Measurements from ENCODE around the gene FAM234B.
"Not testable (repeated sequence)": the region's sequence is repeated elsewhere in the genome, so short reads cannot be mapped to it uniquely, and the experiment has no call there.

Gene FAM234B

DNA sequence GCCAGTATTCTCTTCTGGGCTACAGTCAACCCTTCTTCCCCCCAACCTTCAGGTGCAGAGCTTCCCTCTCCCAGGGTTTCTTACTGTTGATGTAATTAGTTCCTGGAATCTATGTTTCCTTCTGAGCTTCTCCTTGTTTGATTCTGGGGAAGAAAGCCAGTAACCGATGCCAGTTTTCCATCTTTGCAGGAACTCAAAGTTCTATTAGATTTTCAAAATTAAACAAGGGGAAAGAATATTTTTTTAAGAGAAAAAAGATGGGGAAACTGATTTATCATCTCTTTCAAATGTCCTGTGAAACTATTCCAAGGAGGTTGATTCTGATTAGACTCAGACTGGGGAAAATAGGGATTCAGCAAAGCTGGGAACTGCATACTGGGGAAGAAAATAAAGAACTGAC, 17.9 kb upstream of the FAM234B start:
- Histone ChIP-seq H3K27me3 (ENCODE audit: control insufficient read depth, insufficient read depth, low read length) (no peaks in the 10 kb centered on the region), H3K9me3 (ENCODE audit: control insufficient read depth, insufficient read depth, low read depth, low read length) (no peaks in the 10 kb centered on the region), H3K36me3 (ENCODE audit: control insufficient read depth, insufficient read depth, low read length) (no peaks in the 10 kb centered on the region), H3K9ac (ENCODE audit: low read length) (no peak overlapping the region), H3K4me3 (ENCODE audit: low read depth, low read length) (no peak overlapping the region), H3K27ac (ENCODE audit: low read depth, low read length) (no peak overlapping the region), H3K4me1 (ENCODE audit: control insufficient read depth, insufficient read depth, low read length) (peaks cover 14% of the 10 kb centered on the region; the same call in 1 of the 2 replicates)

DNA sequence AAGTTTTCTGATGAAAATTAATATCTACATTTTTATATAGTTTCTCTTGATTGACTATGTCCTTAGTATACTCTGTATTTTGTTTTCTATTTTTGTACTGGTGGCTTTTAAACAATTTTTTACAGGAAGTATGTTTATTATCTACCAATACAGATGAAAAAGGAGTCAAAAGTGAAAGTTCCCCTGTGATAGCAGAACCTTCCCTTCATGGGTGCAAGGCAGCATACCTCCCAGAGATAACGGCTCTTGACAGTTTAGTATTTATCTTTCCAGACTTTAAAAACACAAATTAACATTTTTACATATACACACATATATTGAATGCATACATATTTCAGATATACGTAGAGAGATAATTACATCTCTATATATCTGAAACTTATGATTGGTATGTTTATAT, 17.1 kb upstream of the FAM234B start:
- peaks cover 14% of the 10 kb centered on the region; the same call in 1 of the 2 replicates for H3K4me1 ChIP-seq (ENCODE audit: control insufficient read depth, insufficient read depth, low read length)
- no peaks in the 10 kb centered on the region for H3K36me3 ChIP-seq (ENCODE audit: control insufficient read depth, insufficient read depth, low read length)
- H3K4me3 ChIP-seq (ENCODE audit: low read depth, low read length): no peak overlapping the region
- no peaks in the 10 kb centered on the region for H3K27me3 ChIP-seq (ENCODE audit: control insufficient read depth, insufficient read depth, low read length)
- H3K27ac ChIP-seq (ENCODE audit: low read depth, low read length): no peak overlapping the region
- no peaks in the 10 kb centered on the region for H3K9me3 ChIP-seq (ENCODE audit: control insufficient read depth, insufficient read depth, low read depth, low read length)
- H3K9ac ChIP-seq (ENCODE audit: low read length): no peak overlapping the region

DNA sequence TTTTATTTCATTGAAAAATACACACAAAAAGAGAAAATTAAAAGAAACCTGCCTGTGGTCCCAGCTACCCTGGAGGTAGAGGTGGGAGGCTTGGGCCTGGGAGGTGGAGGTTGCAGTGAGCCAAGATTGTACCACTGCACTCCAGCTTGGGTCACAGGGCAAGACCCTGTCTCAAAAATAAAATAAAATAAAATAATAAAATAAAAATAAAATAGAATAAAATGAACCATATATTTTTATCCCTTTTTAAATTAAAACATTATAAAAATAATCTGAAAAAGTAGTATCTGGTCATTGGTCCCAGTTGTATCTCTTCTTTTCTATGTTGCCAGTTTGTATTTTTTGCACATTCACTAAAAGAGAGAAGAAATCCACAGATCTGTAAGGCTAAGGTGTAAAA, 16.7 kb upstream of the FAM234B start:
- Histone ChIP-seq H3K27ac (ENCODE audit: low read depth, low read length) (no peak overlapping the region), H3K9ac (ENCODE audit: low read length) (no peak overlapping the region), H3K27me3 (ENCODE audit: control insufficient read depth, insufficient read depth, low read length) (no peaks in the 10 kb centered on the region), H3K4me3 (ENCODE audit: low read depth, low read length) (no peak overlapping the region), H3K36me3 (ENCODE audit: control insufficient read depth, insufficient read depth, low read length) (no peaks in the 10 kb centered on the region), H3K9me3 (ENCODE audit: control insufficient read depth, insufficient read depth, low read depth, low read length) (no peaks in the 10 kb centered on the region), H3K4me1 (ENCODE audit: control insufficient read depth, insufficient read depth, low read length) (peaks cover 14% of the 10 kb centered on the region; the same call in 1 of the 2 replicates)

GRCh38 chr12:13028825-13029570, 15.2 kb upstream of the FAM234B start:
- Histone ChIP-seq H3K4me1 (ENCODE audit: control insufficient read depth, insufficient read depth, low read length) (peaks cover 14% of the 10 kb centered on the region; the same call in 1 of the 2 replicates), H3K9me3 (ENCODE audit: control insufficient read depth, insufficient read depth, low read depth, low read length) (no peaks in the 10 kb centered on the region), H3K27ac (ENCODE audit: low read depth, low read length) (no peak overlapping the region), H3K36me3 (ENCODE audit: control insufficient read depth, insufficient read depth, low read length) (no peaks in the 10 kb centered on the region), H3K27me3 (ENCODE audit: control insufficient read depth, insufficient read depth, low read length) (no peaks in the 10 kb centered on the region), H3K9ac (ENCODE audit: low read length) (no peak overlapping the region), H3K4me3 (ENCODE audit: low read depth, low read length) (no peak overlapping the region)

DNA sequence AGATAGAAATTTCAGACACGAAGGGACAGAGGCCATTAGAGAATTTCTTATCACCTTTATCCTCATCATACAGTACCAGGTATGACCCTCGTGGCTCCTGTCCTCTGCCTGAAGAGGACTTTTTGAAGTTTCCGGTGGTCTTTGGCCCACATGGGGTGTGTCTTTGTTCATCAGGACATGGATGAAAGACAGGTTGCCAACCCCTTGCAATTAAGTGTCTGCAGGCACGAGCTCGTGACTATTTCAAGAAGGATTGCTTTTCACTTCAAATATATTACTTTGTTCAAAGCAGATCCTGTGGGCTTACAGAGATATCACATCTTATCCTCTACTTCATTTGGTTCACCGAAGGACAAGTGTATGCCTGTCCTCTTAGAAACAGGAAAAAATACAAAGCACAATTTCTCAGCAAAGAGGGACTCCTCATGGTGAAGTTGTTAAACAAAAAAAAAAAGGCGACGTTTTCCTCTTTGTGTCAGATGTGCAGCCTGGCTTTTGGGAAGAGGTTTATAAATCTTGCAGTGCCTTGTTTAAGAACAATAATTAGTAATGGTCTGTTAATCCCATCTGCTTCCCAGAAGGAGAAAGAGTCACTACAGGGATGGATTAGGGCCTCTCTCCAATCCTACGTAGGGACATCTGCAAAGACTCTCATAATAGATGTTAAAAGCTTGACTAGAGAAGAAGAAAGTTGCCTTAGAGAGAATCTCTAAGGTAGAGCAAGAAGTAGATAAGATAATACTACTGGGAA, 13.5 kb upstream of the FAM234B start:
- no peaks in the 10 kb centered on the region for H3K36me3 ChIP-seq (ENCODE audit: control insufficient read depth, insufficient read depth, low read length)
- no peaks in the 10 kb centered on the region for H3K27me3 ChIP-seq (ENCODE audit: control insufficient read depth, insufficient read depth, low read length)
- no peak overlapping the region for H3K27ac ChIP-seq (ENCODE audit: low read depth, low read length)
- no peaks in the 10 kb centered on the region for H3K9me3 ChIP-seq (ENCODE audit: control insufficient read depth, insufficient read depth, low read depth, low read length)
- H3K4me1 ChIP-seq (ENCODE audit: control insufficient read depth, insufficient read depth, low read length): peaks cover 14% of the 10 kb centered on the region; the same call in 1 of the 2 replicates
- no peak overlapping the region for H3K9ac ChIP-seq (ENCODE audit: low read length)
- no peak overlapping the region for H3K4me3 ChIP-seq (ENCODE audit: low read depth, low read length)

DNA sequence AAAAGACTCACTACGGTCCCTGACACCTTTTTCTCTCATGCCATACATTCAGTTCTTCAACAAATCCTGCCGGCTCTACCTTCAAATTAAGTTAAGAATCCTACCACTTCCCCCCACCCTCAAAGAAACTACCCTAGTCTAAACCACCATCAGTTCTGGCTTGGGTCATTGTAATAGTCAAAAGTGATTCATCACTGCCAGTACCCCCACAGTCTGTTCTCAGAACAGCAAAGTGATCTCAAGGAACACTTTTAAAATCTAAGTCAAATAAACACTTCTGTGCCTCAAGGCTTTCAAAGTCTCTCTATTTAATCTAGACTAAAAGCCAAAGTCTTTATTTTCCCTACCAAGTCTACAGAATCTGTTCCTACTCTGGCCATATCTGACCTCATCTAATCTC, 12.0 kb upstream of the FAM234B start:
- Histone ChIP-seq H3K27ac (ENCODE audit: low read depth, low read length) (no peak overlapping the region), H3K27me3 (ENCODE audit: control insufficient read depth, insufficient read depth, low read length) (no peaks in the 10 kb centered on the region), H3K4me1 (ENCODE audit: control insufficient read depth, insufficient read depth, low read length) (peaks cover 14% of the 10 kb centered on the region; the same call in 1 of the 2 replicates), H3K9me3 (ENCODE audit: control insufficient read depth, insufficient read depth, low read depth, low read length) (no peaks in the 10 kb centered on the region), H3K4me3 (ENCODE audit: low read depth, low read length) (no peak overlapping the region), H3K9ac (ENCODE audit: low read length) (no peak overlapping the region), H3K36me3 (ENCODE audit: control insufficient read depth, insufficient read depth, low read length) (no peaks in the 10 kb centered on the region)

GRCh38 chr12:13033476-13033875, 10.7 kb upstream of the FAM234B start:
- Histone ChIP-seq H3K9ac (ENCODE audit: low read length) (no peak overlapping the region), H3K27me3 (ENCODE audit: control insufficient read depth, insufficient read depth, low read length) (no peaks in the 10 kb centered on the region), H3K4me1 (ENCODE audit: control insufficient read depth, insufficient read depth, low read length) (peaks cover 14% of the 10 kb centered on the region; the same call in 1 of the 2 replicates), H3K4me3 (ENCODE audit: low read depth, low read length) (no peak overlapping the region), H3K36me3 (ENCODE audit: control insufficient read depth, insufficient read depth, low read length) (no peaks in the 10 kb centered on the region), H3K27ac (ENCODE audit: low read depth, low read length) (no peak overlapping the region), H3K9me3 (ENCODE audit: control insufficient read depth, insufficient read depth, low read depth, low read length) (no peaks in the 10 kb centered on the region)

DNA sequence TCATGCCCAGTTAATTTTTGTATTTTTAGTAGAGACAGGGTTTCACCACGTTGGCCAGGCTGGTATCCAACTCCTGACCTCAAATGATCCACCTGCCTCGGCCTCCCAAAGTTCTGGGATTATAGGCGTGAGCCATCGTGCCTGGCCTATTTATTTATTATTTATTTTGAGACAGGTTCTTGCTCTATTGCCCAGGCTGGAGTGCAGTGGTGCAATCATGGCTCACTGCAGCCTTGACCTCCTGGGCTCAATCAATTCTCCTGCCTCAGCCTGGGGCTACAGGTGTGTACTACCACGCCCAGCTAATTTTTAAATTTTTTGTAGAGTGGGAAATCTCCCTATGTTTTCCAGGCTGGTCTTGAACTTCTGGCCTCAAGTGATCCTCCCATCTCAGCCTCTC, 8.8 kb upstream of the FAM234B start:
- H3K9ac ChIP-seq (ENCODE audit: low read length); H3K4me1 ChIP-seq (ENCODE audit: control insufficient read depth, insufficient read depth, low read length); H3K9me3 ChIP-seq (ENCODE audit: control insufficient read depth, insufficient read depth, low read depth, low read length); H3K4me3 ChIP-seq (ENCODE audit: low read depth, low read length); H3K27ac ChIP-seq (ENCODE audit: low read depth, low read length); H3K36me3 ChIP-seq (ENCODE audit: control insufficient read depth, insufficient read depth, low read length); H3K27me3 ChIP-seq (ENCODE audit: control insufficient read depth, insufficient read depth, low read length): not testable (repeated sequence)

GRCh38 chr12:13036881-13037280, 7.3 kb upstream of the FAM234B start:
- no peak overlapping the region for H3K9ac ChIP-seq (ENCODE audit: low read length)
- no peaks in the 10 kb centered on the region for H3K27me3 ChIP-seq (ENCODE audit: control insufficient read depth, insufficient read depth, low read length)
- no peaks in the 10 kb centered on the region for H3K36me3 ChIP-seq (ENCODE audit: control insufficient read depth, insufficient read depth, low read length)
- no peaks in the 10 kb centered on the region for H3K4me1 ChIP-seq (ENCODE audit: control insufficient read depth, insufficient read depth, low read length)
- no peak overlapping the region for H3K27ac ChIP-seq (ENCODE audit: low read depth, low read length)
- H3K9me3 ChIP-seq (ENCODE audit: control insufficient read depth, insufficient read depth, low read depth, low read length): no peaks in the 10 kb centered on the region
- no peak overlapping the region for H3K4me3 ChIP-seq (ENCODE audit: low read depth, low read length)

GRCh38 chr12:13038491-13039161, 5.6 kb upstream of the FAM234B start:
- H3K27ac ChIP-seq (ENCODE audit: low read depth, low read length): no peak overlapping the region
- no peaks in the 10 kb centered on the region for H3K36me3 ChIP-seq (ENCODE audit: control insufficient read depth, insufficient read depth, low read length)

More at GRCh38 chr12:13038491-13039161, 5.6 kb upstream of the FAM234B start:
- H3K27me3 ChIP-seq (ENCODE audit: control insufficient read depth, insufficient read depth, low read length): peaks cover 3% of the 10 kb centered on the region
- 0 out of 2 replicates have a peak, but pooled peaks cover under 1% of the 10 kb centered on the region for H3K4me1 ChIP-seq (ENCODE audit: control insufficient read depth, insufficient read depth, low read length)
- H3K9ac ChIP-seq (ENCODE audit: low read length): no peak overlapping the region
- no peaks in the 10 kb centered on the region for H3K9me3 ChIP-seq (ENCODE audit: control insufficient read depth, insufficient read depth, low read depth, low read length)
- no peak overlapping the region for H3K4me3 ChIP-seq (ENCODE audit: low read depth, low read length)
